HG02759 (cell line): Measurements from ENCODE around the gene VWCE.
"Not testable (repeated sequence)": the region's sequence is repeated elsewhere in the genome, so short reads cannot be mapped to it uniquely, and the experiment has no call there.

Experiments
- ATAC-seq: cut with Tn5 transposase; IDR thresholded peaks from one replicate; pipeline ENCODE4 v1.9.1; 2021; ENCODE audit warnings: mild to moderate bottlenecking, moderate library complexity; ENCODE audit not compliant: unreplicated experiment

Gene VWCE

GRCh38 chr11:61259363-61259762 lies 35.8 kb downstream of the VWCE start:
- no peak for ATAC-seq

GRCh38 chr11:61258546-61258945 lies 36.6 kb downstream of the VWCE start:
- no peak for ATAC-seq

- no peak for ATAC-seq
These were observed 38.2 kb downstream of the VWCE start for GRCh38 chr11:61256710-61257482.

- peak; percentile 63 for ATAC-seq
These were observed 40.6 kb downstream of the VWCE start for GRCh38 chr11:61254403-61255025.

- ATAC-seq, result not testable (repeated sequence)
These were observed 42.8 kb downstream of the VWCE start for GRCh38 chr11:61252332-61252731.

- ATAC-seq, result not testable (repeated sequence)
These were observed 44.0 kb downstream of the VWCE start for GRCh38 chr11:61250796-61251765.

GRCh38 chr11:61249201-61249600 lies 45.9 kb downstream of the VWCE start:
- not testable (repeated sequence) for ATAC-seq

GRCh38 chr11:61248071-61248470 lies 47.0 kb downstream of the VWCE start:
- ATAC-seq, result not testable (repeated sequence)

GRCh38 chr11:61245284-61245964 lies 49.7 kb downstream of the VWCE start:
- not testable (repeated sequence) for ATAC-seq

- ATAC-seq, result not testable (repeated sequence)
These were observed 53.6 kb downstream of the VWCE start for GRCh38 chr11:61241526-61241925.

- ATAC-seq, result not testable (repeated sequence)
These were observed 54.2 kb downstream of the VWCE start, which contains the start of gene PGA5 for GRCh38 chr11:61240875-61241274. Gene PGA5, plus strand, starts transcription at chr11:61241175. Its CDS starts 52 bp downstream, at chr11:61241227.

GRCh38 chr11:61240288-61240687 lies 54.8 kb downstream of the VWCE start:
- ATAC-seq, result not testable (repeated sequence)

- not testable (repeated sequence) for ATAC-seq
These were observed 58.0 kb downstream of the VWCE start for GRCh38 chr11:61237130-61237529.

GRCh38 chr11:61232548-61233145 lies 62.5 kb downstream of the VWCE start:
- not testable (repeated sequence) for ATAC-seq

GRCh38 chr11:61231585-61231984 lies 63.5 kb downstream of the VWCE start:
- ATAC-seq, result not testable (repeated sequence)

- ATAC-seq, result not testable (repeated sequence)
These were observed 64.1 kb downstream of the VWCE start for GRCh38 chr11:61231033-61231432.

GRCh38 chr11:61229458-61229857 lies 65.7 kb downstream of the VWCE start:
- ATAC-seq, result not testable (repeated sequence)

GRCh38 chr11:61226457-61227137 lies 68.5 kb downstream of the VWCE start:
- not testable (repeated sequence) for ATAC-seq

GRCh38 chr11:61222692-61223091 lies 72.4 kb downstream of the VWCE start:
- ATAC-seq, result not testable (repeated sequence)
